ENCODE measurements around the gene ZNF462.

Gene ZNF462

GRCh38 chr9:107020040-107020530 lies 157.1 kb downstream of the ZNF462 start:
- Histone ChIP-seq H3K9me3 (ENCODE audit: severe bottlenecking) (no peaks in the 10 kb centered on the region), H3K27me3 (ENCODE audit: insufficient read depth, poor library complexity, severe bottlenecking) (no peaks in the 10 kb centered on the region), H3K4me3 (ENCODE audit: severe bottlenecking) (no peak overlapping the region), H3K36me3 (ENCODE audit: low read depth) (no peaks in the 10 kb centered on the region), H3K27ac (ENCODE audit: poor library complexity, severe bottlenecking) (no peak overlapping the region), H3K4me1 (ENCODE audit: insufficient read depth, poor library complexity, severe bottlenecking) (no peaks in the 10 kb centered on the region)
- ATAC-seq (ENCODE audit: low read depth), result peak; percentile 73
- no peak for DNase-seq (ENCODE audit: low spot score)
- no peak for TF ChIP-seq CTCF (IDR thresholded peaks at IDR 0.05; ENCODE audit: poor library complexity, severe bottlenecking)

DNA sequence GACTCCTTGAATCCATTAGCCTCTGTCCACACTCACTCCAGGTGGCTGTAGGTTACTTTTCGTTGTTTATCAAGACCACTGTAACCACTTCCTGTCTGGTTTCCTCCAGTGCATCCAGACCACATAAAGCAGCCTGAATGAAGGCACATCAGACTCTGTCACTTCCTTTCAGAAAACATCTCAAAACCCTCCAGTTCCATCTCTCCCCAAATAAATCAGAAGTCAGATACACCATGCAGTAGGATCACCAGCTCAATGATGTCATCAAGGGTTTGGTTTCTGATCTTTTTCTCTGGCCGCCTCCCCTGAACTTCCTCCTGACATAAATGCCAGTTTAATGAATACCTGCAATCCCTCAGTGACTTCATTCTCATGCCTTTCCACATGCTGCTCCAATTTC lies 161.2 kb downstream of the ZNF462 start:
- ATAC-seq (ENCODE audit: low read depth) (no peak), DNase-seq (ENCODE audit: low spot score) (no peak)
- Histone ChIP-seq H3K36me3 (ENCODE audit: low read depth) (no peaks in the 10 kb centered on the region), H3K27me3 (ENCODE audit: insufficient read depth, poor library complexity, severe bottlenecking) (no peaks in the 10 kb centered on the region), H3K4me1 (ENCODE audit: insufficient read depth, poor library complexity, severe bottlenecking) (no peaks in the 10 kb centered on the region), H3K4me3 (ENCODE audit: severe bottlenecking) (no peak overlapping the region), H3K27ac (ENCODE audit: poor library complexity, severe bottlenecking) (no peak overlapping the region), H3K9me3 (ENCODE audit: severe bottlenecking) (no peaks in the 10 kb centered on the region)
- TF ChIP-seq CTCF (IDR thresholded peaks at IDR 0.05; ENCODE audit: poor library complexity, severe bottlenecking), result no peak

DNA sequence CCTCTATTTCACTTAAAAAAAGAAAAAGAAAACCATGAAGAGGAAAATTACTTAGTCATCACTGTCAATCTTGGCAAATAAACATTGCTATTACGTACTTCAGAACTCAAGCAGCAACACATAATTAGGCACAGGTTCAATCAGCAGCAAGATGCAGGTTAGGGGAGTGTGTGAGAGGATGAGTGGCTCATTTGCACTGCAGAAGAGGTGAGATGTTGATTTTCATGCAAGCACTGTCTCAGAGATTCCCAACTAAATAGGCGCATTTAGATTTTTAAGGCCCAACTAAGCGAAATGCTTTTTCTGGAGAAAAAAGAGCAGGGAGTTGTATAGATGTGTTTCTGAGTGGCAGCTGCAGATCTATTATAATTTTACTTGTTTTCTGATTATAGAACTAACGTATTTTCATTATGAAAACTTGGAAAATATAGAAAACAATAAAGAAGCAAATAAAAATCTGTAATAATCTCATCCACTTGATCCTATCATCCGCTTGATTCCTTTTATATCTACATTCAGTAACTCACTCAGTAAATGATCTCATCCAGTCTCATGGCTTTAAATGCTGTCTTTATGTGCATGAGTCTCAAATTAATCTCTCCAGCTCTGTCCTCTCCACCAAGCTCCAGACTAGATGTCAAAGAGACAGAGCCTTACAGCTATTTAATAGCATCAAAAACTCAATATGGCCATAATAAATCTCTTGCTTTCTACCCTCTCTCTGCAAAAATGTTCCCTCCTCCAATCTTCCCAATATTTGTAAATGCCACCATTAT lies 162.5 kb downstream of the ZNF462 start:
- ATAC-seq (ENCODE audit: low read depth) (no peak), DNase-seq (ENCODE audit: low spot score) (no peak)
- no peak for TF ChIP-seq CTCF (IDR thresholded peaks at IDR 0.05; ENCODE audit: poor library complexity, severe bottlenecking)
- Histone ChIP-seq H3K27ac (ENCODE audit: poor library complexity, severe bottlenecking) (no peak overlapping the region), H3K9me3 (ENCODE audit: severe bottlenecking) (no peaks in the 10 kb centered on the region), H3K4me1 (ENCODE audit: insufficient read depth, poor library complexity, severe bottlenecking) (no peaks in the 10 kb centered on the region), H3K27me3 (ENCODE audit: insufficient read depth, poor library complexity, severe bottlenecking) (no peaks in the 10 kb centered on the region), H3K36me3 (ENCODE audit: low read depth) (no peaks in the 10 kb centered on the region), H3K4me3 (ENCODE audit: severe bottlenecking) (no peak overlapping the region)

DNA sequence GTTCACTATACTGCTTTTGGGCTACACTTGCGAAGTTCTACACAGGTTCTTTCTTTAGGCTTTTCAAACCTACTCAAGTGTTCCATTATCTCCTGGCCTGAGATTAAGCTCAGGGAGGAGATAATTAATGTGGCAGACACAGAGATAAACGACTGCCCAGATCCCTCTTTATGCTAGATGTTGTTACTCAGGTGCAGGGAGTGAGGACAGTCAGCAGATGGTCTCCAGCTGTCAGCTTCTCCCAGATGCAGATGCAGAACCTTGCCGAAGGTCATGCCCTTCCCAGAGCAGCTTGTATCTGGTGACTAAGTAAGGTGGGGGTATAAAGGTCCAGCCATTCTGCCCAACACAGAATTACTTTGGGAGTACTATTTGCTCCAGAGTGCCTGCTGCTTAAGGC lies 166.2 kb downstream of the ZNF462 start:
- DNase-seq (ENCODE audit: low spot score), result no peak
- ATAC-seq (ENCODE audit: low read depth), result no peak
- Histone ChIP-seq H3K27ac (ENCODE audit: poor library complexity, severe bottlenecking) (no peak overlapping the region), H3K9me3 (ENCODE audit: severe bottlenecking) (no peaks in the 10 kb centered on the region), H3K4me3 (ENCODE audit: severe bottlenecking) (no peak overlapping the region), H3K36me3 (ENCODE audit: low read depth) (no peaks in the 10 kb centered on the region), H3K4me1 (ENCODE audit: insufficient read depth, poor library complexity, severe bottlenecking) (no peaks in the 10 kb centered on the region), H3K27me3 (ENCODE audit: insufficient read depth, poor library complexity, severe bottlenecking) (no peaks in the 10 kb centered on the region)
- no peak for TF ChIP-seq CTCF (IDR thresholded peaks at IDR 0.05; ENCODE audit: poor library complexity, severe bottlenecking)

- H3K36me3 ChIP-seq (ENCODE audit: low read depth), result no peaks in the 10 kb centered on the region
- no peaks in the 10 kb centered on the region for H3K4me1 ChIP-seq (ENCODE audit: insufficient read depth, poor library complexity, severe bottlenecking)
- no peak overlapping the region for H3K27ac ChIP-seq (ENCODE audit: poor library complexity, severe bottlenecking)
- no peaks in the 10 kb centered on the region for H3K27me3 ChIP-seq (ENCODE audit: insufficient read depth, poor library complexity, severe bottlenecking)
- ATAC-seq (ENCODE audit: low read depth) (no peak), DNase-seq (ENCODE audit: low spot score) (no peak)
- no peak overlapping the region for H3K4me3 ChIP-seq (ENCODE audit: severe bottlenecking)
- no peak for TF ChIP-seq CTCF (IDR thresholded peaks at IDR 0.05; ENCODE audit: poor library complexity, severe bottlenecking)
- no peaks in the 10 kb centered on the region for H3K9me3 ChIP-seq (ENCODE audit: severe bottlenecking)
Observed at GRCh38 chr9:107033966-107034365, 171.0 kb downstream of the ZNF462 start.
